Activated CD4-positive, alpha-beta T cell treated with anti-CD3 and anti-CD28 coated beads, Interleukin-2, amount 50 U/mL, for 1 hour (primary cell): ENCODE results near the gene NRP1.
"Not testable (repeated sequence)": the region's sequence is repeated elsewhere in the genome, so short reads cannot be mapped to it uniquely, and the experiment has no call there.

Experiments used
- DNase-seq: peaks from one replicate; pipeline ENCODE4 v3.0.0-alpha.2; 2020

The NRP1 gene

GRCh38 chr10:33315891-33316290, 18.6 kb downstream of the NRP1 start:
- no peak for DNase-seq

GRCh38 chr10:33314811-33315561, 19.5 kb downstream of the NRP1 start:
- DNase-seq: no peak

- no peak for DNase-seq
Measured at GRCh38 chr10:33311640-33312039, 22.8 kb downstream of the NRP1 start.

GRCh38 chr10:33310853-33311252, 23.6 kb downstream of the NRP1 start:
- DNase-seq: no peak

GRCh38 chr10:33309406-33309805, 25.1 kb downstream of the NRP1 start:
- no peak for DNase-seq

GRCh38 chr10:33307835-33308234, 26.6 kb downstream of the NRP1 start:
- no peak for DNase-seq

GRCh38 chr10:33306701-33307519, 27.6 kb downstream of the NRP1 start:
- DNase-seq: no peak

- no peak for DNase-seq
Measured at GRCh38 chr10:33306126-33306525, 28.3 kb downstream of the NRP1 start.

GRCh38 chr10:33304423-33305225, 29.8 kb downstream of the NRP1 start:
- DNase-seq: no peak

GRCh38 chr10:33303988-33304387, 30.5 kb downstream of the NRP1 start:
- DNase-seq: no peak

GRCh38 chr10:33302208-33302829, 32.1 kb downstream of the NRP1 start:
- DNase-seq: no peak

GRCh38 chr10:33301097-33301789, 33.2 kb downstream of the NRP1 start:
- DNase-seq: no peak

GRCh38 chr10:33300544-33300943, 33.9 kb downstream of the NRP1 start:
- not testable (repeated sequence) for DNase-seq

- no peak for DNase-seq
Measured at GRCh38 chr10:33298893-33299292, 35.6 kb downstream of the NRP1 start.

GRCh38 chr10:33298110-33298509, 36.4 kb downstream of the NRP1 start:
- DNase-seq: no peak

- DNase-seq: no peak
Measured at GRCh38 chr10:33295851-33296250, 38.6 kb downstream of the NRP1 start.

- no peak for DNase-seq
Measured at GRCh38 chr10:33293531-33294170, 40.8 kb downstream of the NRP1 start.

- DNase-seq: no peak
Measured at GRCh38 chr10:33293076-33293475, 41.4 kb downstream of the NRP1 start.

- no peak for DNase-seq
Measured at GRCh38 chr10:33291053-33291592, 43.3 kb downstream of the NRP1 start.

- no peak for DNase-seq
Measured at GRCh38 chr10:33290321-33291052, 44.0 kb downstream of the NRP1 start.

- DNase-seq: no peak
Measured at GRCh38 chr10:33289776-33290175, 44.7 kb downstream of the NRP1 start.
